T1000 (cell line): ENCODE results near the gene RDX.

Experiments used
- DNase-seq: peaks from one replicate; lab custom pipeline; 2025; ENCODE audit warnings: mixed read lengths; lab: John Stamatoyannopoulos, UW

The RDX gene

DNA sequence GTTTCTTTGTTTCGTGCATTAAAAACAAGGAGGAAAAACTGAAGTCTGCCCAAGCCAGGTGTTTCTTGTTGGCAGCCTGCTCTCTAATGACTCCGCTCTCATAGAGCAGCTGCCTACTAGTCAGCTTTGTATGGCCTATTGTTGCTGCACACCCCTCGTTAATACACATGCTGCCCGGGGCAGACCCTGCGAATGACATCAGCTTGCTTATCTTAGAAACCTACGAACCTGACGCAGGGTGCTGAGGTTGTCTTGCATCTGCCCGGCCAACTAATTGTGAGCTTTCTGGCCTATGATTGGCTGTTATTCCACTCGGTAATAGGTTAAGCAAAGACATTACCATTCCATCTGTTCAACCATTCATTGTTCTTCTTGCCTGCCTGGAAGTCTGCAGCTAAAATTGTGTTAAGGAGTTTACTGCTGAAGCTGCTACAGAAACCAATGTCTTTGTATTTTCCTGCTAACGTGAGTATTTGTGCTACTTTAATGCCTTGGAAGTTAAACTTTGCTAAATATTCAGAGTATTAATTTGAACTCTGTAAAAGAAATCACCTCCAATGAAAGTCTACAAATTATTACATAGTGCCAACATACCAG is 165.7 kb downstream of the RDX start:
- DNase-seq, result no peak

DNA sequence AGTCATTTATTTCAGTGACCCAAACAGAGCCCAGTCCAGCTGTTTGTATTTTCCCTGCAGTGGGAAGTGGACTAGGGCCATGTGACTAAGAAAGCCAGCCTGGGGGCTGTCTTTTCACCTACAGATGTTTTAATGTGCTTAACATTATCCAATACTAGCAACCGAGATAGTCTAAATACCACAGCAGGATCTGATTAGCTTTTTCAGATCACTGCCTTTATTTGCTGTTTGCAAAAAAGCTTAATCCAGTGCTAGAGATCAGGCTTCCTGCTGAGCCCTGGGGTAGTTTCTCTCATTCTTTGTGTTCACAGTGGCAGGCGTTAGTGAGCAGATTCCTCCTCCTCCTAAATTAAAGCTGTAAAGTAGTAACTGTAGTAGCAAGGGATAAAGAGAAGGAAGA is 168.3 kb downstream of the RDX start:
- no peak for DNase-seq

DNA sequence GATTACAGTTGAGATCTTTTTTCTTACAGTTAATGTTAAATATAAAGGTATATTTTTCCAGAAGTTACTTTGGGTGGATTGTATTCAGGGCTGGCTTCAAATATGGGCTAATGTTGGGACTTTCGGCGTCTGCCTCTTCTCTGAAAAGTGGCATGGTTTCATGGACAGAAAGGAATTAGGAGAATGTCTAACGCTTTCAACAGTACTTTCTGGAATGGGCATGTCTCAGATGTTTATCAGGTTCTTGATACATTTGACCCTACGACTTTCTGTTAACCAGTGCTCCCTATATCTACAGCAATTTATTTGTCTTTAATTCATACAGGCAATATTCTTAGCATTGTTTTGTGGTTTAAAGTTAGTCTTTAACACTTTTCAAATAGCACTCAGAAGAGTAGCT is 169.5 kb downstream of the RDX start:
- DNase-seq, result no peak

DNA sequence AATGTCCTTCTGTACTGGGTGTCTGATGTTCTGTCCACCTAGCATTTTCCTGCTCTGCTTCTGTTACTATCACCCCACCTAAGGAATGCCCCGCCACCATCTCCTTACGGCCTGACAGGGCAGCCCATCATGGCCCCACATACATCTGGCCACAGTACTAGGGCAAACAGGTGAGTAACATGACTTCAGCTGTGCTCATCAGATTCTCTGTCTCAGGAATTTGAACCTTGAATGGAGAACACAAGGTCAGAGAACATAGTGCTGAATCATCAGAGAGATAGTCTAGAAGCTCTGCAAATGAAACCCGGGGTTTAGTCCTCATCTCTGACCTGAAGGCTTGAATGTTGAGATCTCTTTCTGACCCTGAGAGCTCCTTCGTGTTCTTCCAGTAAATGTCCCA is 170.8 kb downstream of the RDX start:
- no peak for DNase-seq
